Keratinocyte (primary cell): ENCODE measurements around the gene TLCD1. TPM values are rescaled to one million over a fixed set of nuclear protein-coding genes. Genes with fewer than 3 reads are reported as not detected.

Experiments
- DNase-seq: peaks from one replicate; pipeline ENCODE4 v3.0.0-alpha.2; 2011; ENCODE audit warnings: low read depth, missing footprints, low spot score
- FAIRE-seq: peaks from 2 replicates; lab custom pipeline; 2011; peaks lifted over from hg19 to GRCh38; lab: Jason Lieb, UNC
- H2AFZ ChIP-seq: 2 replicates; pipeline ENCODE4 v1.6.0; 2012; ENCODE audit warnings: low read length, control low read depth, inconsistent platforms; ENCODE audit not compliant: control insufficient read depth
- H3K27ac ChIP-seq: 2 replicates; pipeline ENCODE4 v1.5.1; 2011; ENCODE audit warnings: low read length; ENCODE audit not compliant: control insufficient read depth, insufficient read depth
- H3K27me3 ChIP-seq: 3 replicates; pipeline ENCODE4 v1.6.0; 2011; ENCODE audit warnings: low read length; ENCODE audit not compliant: control insufficient read depth, insufficient read depth; ENCODE audit errors: extremely low read depth
- H3K36me3 ChIP-seq, 2 experiments: 2 replicates in 1 of 2; 3 replicates in 1 of 2; pipeline ENCODE4 v1.5.1; 2011; ENCODE audit warnings: low read length in 2 of 2, mild to moderate bottlenecking in 1 of 2; ENCODE audit not compliant: control insufficient read depth in 2 of 2, insufficient read depth in 2 of 2; ENCODE audit errors: extremely low read depth in 1 of 2
- H3K4me1 ChIP-seq: 3 replicates; pipeline ENCODE4 v1.5.1; 2011; ENCODE audit warnings: low read length; ENCODE audit not compliant: control insufficient read depth, insufficient read depth; ENCODE audit errors: extremely low read depth
- H3K4me2 ChIP-seq: 3 replicates; pipeline ENCODE4 v1.6.0; 2011; ENCODE audit warnings: low read depth, low read length; ENCODE audit not compliant: control insufficient read depth, insufficient read depth; ENCODE audit errors: extremely low read depth
- H3K4me3 ChIP-seq, 3 experiments: fragments of 200-600 bp in 1 of 3; sonication (generic) in 1 of 3; 2 replicates in 2 of 3; 3 replicates in 1 of 3; pipeline ENCODE4 v1.5.1; 2011 to 2016; ENCODE audit warnings: low read length in 3 of 3, mild to moderate bottlenecking in 3 of 3, control low read depth in 2 of 3, inconsistent platforms in 1 of 3, low read depth in 1 of 3, mixed read lengths in 1 of 3, mixed run types in 1 of 3, moderate library complexity in 1 of 3; ENCODE audit not compliant: control insufficient read depth in 2 of 3, insufficient read depth in 2 of 3; ENCODE audit errors: extremely low read depth in 1 of 3
- H3K79me2 ChIP-seq: 2 replicates; pipeline ENCODE4 v1.6.0; 2012; ENCODE audit warnings: low read length; ENCODE audit not compliant: control insufficient read depth, insufficient read depth
- H3K9ac ChIP-seq: 3 replicates; pipeline ENCODE4 v1.6.0; 2011; ENCODE audit warnings: low read length; ENCODE audit not compliant: control insufficient read depth, insufficient read depth; ENCODE audit errors: extremely low read depth
- H3K9me1 ChIP-seq: 3 replicates; pipeline ENCODE4 v1.6.0; 2011; ENCODE audit warnings: low read length; ENCODE audit not compliant: control insufficient read depth, insufficient read depth; ENCODE audit errors: extremely low read depth
- H3K9me3 ChIP-seq: 2 replicates; pipeline ENCODE4 v1.5.1; 2012; ENCODE audit warnings: low read depth, low read length; ENCODE audit not compliant: control insufficient read depth
- H4K20me1 ChIP-seq: 3 replicates; pipeline ENCODE4 v1.6.0; 2011; ENCODE audit warnings: low read length; ENCODE audit not compliant: control insufficient read depth, insufficient read depth; ENCODE audit errors: extremely low read depth
- EZH2 ChIP-seq: IDR thresholded peaks from one replicate; pipeline ENCODE4 v1.6.1; 2012; ENCODE audit warnings: inconsistent platforms, mild to moderate bottlenecking, low read length, moderate library complexity
- dilution Hi-C: fragments of 300-500 bp; cut with MboI; formaldehyde crosslinking; loops from one replicate; pipeline ENCODE4 v1.7.0; 2020; ENCODE audit warnings: low sequenced_read_pairs; ENCODE audit not compliant: extremely low pct_ligation_motif_present
- polyA plus RNA-seq, 5 experiments: library from polyadenylated mRNA; depleted of rRNA in 3 of 5; stranded (reverse) in 3 of 5; stranded (forward) in 1 of 5; unstranded in 1 of 5; fragments of >200 nt; gene quantifications; 1 replicate in 1 of 5; 2 replicates in 3 of 5; 3 replicates in 1 of 5; pipeline versions ENCODE4 v1.2.1 to v1.2.3, GENCODE V29; 2011 to 2012; ENCODE audit warnings: missing spikeins in 2 of 5, low read depth in 1 of 5, low replicate concordance in 1 of 5
- TF ChIP-seq, protein P1 (sequence below), 3 experiments: IDR thresholded peaks in 1 of 3; conservative IDR thresholded peaks in 1 of 3; optimal IDR thresholded peaks in 1 of 3; 2 replicates in 2 of 3; 3 replicates in 1 of 3; pipeline versions ENCODE3 to v1.5.1; 2011; ENCODE audit warnings: low read length in 3 of 3, mild to moderate bottlenecking in 3 of 3, moderate library complexity in 2 of 3, control low read depth in 1 of 3, inconsistent platforms in 1 of 3; ENCODE audit not compliant: insufficient read depth in 2 of 3; ENCODE audit errors: extremely low read depth in 1 of 3

TLCD1 gene
- polyA plus RNA-seq, 1 donor (not counting 4 experiments of a cell fraction or from before 2014, with no cell fraction given) = 14.0 TPM

DNA sequence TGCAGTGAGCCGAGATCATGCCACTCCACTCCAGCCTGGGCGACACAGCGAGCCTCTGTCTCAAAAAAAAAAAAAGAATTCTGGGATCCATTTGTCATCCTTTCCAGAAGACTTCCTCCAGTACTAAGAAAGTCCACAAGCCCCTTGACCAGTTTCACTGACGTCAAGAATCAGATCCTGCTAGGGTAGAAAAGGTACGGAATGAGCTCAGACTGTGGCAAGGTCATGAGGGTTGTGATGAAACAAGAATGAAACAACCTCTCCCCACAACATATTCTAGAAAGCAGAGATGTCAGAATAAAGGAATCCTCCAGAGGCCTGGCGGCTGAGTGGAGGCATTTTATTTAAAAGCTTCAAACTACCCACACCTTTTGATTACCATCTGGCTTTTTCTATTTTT, 47.7 kb upstream of the TLCD1 start:
- H3K4me3 ChIP-seq = no peak overlapping the region
- no peaks in the 10 kb centered on the region for H3K9me1 ChIP-seq
- DNase-seq = no peak
- H3K27me3 ChIP-seq = no peaks in the 10 kb centered on the region
- H3K79me2 ChIP-seq = peaks cover 60% of the 10 kb centered on the region
- no peak overlapping the region for H3K27ac ChIP-seq
- H3K4me2 ChIP-seq = no peak overlapping the region
- no peaks in the 10 kb centered on the region for H3K9me3 ChIP-seq
- no peaks in the 10 kb centered on the region for H4K20me1 ChIP-seq
- dilution Hi-C loops = no loop called here
- no peak for FAIRE-seq
- TF ChIP-seq EZH2 = no peak
- TF ChIP-seq, protein P1, sequence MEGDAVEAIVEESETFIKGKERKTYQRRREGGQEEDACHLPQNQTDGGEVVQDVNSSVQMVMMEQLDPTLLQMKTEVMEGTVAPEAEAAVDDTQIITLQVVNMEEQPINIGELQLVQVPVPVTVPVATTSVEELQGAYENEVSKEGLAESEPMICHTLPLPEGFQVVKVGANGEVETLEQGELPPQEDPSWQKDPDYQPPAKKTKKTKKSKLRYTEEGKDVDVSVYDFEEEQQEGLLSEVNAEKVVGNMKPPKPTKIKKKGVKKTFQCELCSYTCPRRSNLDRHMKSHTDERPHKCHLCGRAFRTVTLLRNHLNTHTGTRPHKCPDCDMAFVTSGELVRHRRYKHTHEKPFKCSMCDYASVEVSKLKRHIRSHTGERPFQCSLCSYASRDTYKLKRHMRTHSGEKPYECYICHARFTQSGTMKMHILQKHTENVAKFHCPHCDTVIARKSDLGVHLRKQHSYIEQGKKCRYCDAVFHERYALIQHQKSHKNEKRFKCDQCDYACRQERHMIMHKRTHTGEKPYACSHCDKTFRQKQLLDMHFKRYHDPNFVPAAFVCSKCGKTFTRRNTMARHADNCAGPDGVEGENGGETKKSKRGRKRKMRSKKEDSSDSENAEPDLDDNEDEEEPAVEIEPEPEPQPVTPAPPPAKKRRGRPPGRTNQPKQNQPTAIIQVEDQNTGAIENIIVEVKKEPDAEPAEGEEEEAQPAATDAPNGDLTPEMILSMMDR (optimal IDR thresholded peaks at IDR 0.05 in 1 of 3, IDR thresholded peaks at IDR 0.05 in 1 of 3, conservative IDR thresholded peaks at IDR 0.05 in 1 of 3; ENCODE audit: extremely low read depth in 1 of 3, insufficient read depth in 2 of 3, low read length in 3 of 3) = no peak
- H3K9ac ChIP-seq = no peak overlapping the region
- H3K36me3 ChIP-seq = peaks cover 0 to 3% of the 10 kb centered on the region in 2 experiments
- H3K4me1 ChIP-seq = peaks cover 22% of the 10 kb centered on the region
- H2AFZ ChIP-seq = no peak overlapping the region

DNA sequence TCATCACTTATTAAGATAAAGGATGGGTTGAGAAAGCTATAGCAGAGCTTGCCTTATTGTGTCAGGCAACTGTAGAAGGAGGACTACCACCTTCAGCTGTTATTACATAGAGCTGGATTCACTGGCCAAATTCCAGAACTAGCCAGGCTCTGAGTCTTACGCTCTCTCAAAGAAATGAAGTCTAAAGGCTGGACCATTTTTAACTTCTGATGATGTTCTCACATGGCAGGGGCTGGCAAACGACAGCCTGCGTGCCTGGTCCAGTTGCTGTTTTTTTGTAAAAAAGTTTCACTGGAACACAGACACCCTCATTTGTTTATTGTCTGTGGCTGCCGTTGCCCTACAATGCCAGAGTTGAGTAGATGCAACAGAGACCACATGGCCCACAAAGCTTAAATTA, 39.0 kb upstream of the TLCD1 start:
- dilution Hi-C loops = no loop called here
- peaks cover 9% of the 10 kb centered on the region for H4K20me1 ChIP-seq
- H3K79me2 ChIP-seq = peaks cover 29% of the 10 kb centered on the region
- H3K4me3 ChIP-seq = no peak overlapping the region
- peaks cover 22 to 24% of the 10 kb centered on the region in 2 experiments for H3K36me3 ChIP-seq
- TF ChIP-seq EZH2 = no peak
- TF ChIP-seq, protein P1 (optimal IDR thresholded peaks at IDR 0.05 in 1 of 3, IDR thresholded peaks at IDR 0.05 in 1 of 3, conservative IDR thresholded peaks at IDR 0.05 in 1 of 3; ENCODE audit: extremely low read depth in 1 of 3, insufficient read depth in 2 of 3, low read length in 3 of 3) = no peak
- H3K9ac ChIP-seq = no peak overlapping the region
- DNase-seq (no peak), FAIRE-seq (no peak)
- no peak overlapping the region for H2AFZ ChIP-seq
- H3K27ac ChIP-seq = no peak overlapping the region
- no peak overlapping the region for H3K4me2 ChIP-seq
- H3K4me1 ChIP-seq = peaks cover 5% of the 10 kb centered on the region
- no peaks in the 10 kb centered on the region for H3K9me3 ChIP-seq
- no peaks in the 10 kb centered on the region for H3K9me1 ChIP-seq
- H3K27me3 ChIP-seq = no peaks in the 10 kb centered on the region
